K562 (cell line): ENCODE results near the gene AMT. TPM values are rescaled to one million over a fixed set of nuclear protein-coding genes. Genes with fewer than 3 reads are reported as not detected.

Experiments
- BRD4 ChIP-seq: fragments of 200-600 bp; sonication (generic); IDR thresholded peaks from 2 replicates; pipeline ENCODE4 v1.6.1; 2017; ENCODE audit warnings: inconsistent platforms
- CREB3L1 ChIP-seq: fragments of 450-650 bp; IDR thresholded peaks from 2 replicates; pipeline ENCODE4 v1.6.1; 2014; ENCODE audit warnings: low read depth, mild to moderate bottlenecking, moderate library complexity, borderline replicate concordance
- CREB5 ChIP-seq: fragments of 250-450 bp; sonication (Bioruptor Pico); IDR thresholded peaks from 2 replicates; pipeline ENCODE4 v1.5.0; 2020; ENCODE audit warnings: mild to moderate bottlenecking
- FOXM1 ChIP-seq, 2 experiments: fragments of 450-650 bp in 1 of 2; sonication (generic) in 1 of 2; formaldehyde crosslinking in 1 of 2; IDR thresholded peaks; 2 replicates each; pipeline versions ENCODE4 v1.6.1 to v1.9.0; 2017 to 2022; ENCODE audit warnings: low read depth in 2 of 2, mild to moderate bottlenecking in 2 of 2, missing genetic modification reagents in 1 of 2, moderate library complexity in 1 of 2
- HDAC1 ChIP-seq, 2 experiments: fragments of 450-650 bp; IDR thresholded peaks; 2 replicates each; pipeline ENCODE4 v1.6.1; 2016 to 2017; ENCODE audit warnings: inconsistent platforms in 1 of 2, mild to moderate bottlenecking in 1 of 2, moderate library complexity in 1 of 2
- MAZ ChIP-seq, 2 experiments: fragments of 450-650 bp in 1 of 2; sonication (generic) in 1 of 2; formaldehyde crosslinking; IDR thresholded peaks in 1 of 2; conservative IDR thresholded peaks in 1 of 2; 2 replicates each; pipeline versions ENCODE4 v1.4.0 to v1.5.0; 2020; ENCODE audit warnings: mild to moderate bottlenecking in 1 of 2, missing genetic modification reagents in 1 of 2
- MTA3 ChIP-seq: fragments of 450-650 bp; formaldehyde crosslinking; IDR thresholded peaks from 2 replicates; pipeline ENCODE4 v1.6.1; 2017; ENCODE audit warnings: mild to moderate bottlenecking, borderline replicate concordance
- MYC ChIP-seq, 2 experiments: fragments of 250-450 bp in 1 of 2; sonication (Bioruptor Pico) in 1 of 2; IDR thresholded peaks; 2 replicates each; pipeline versions ENCODE4 v1.5.1 to v1.6.1; 2012 to 2021; ENCODE audit warnings: low read depth in 2 of 2, borderline replicate concordance in 1 of 2, improper control_type of control experiment in 1 of 2, low read length in 1 of 2, mild to moderate bottlenecking in 1 of 2, moderate library complexity in 1 of 2
- NFE2 ChIP-seq: IDR thresholded peaks from 2 replicates; pipeline ENCODE4 v1.6.1; 2014; ENCODE audit warnings: antibody characterized with exemption, low read depth
- NFYB ChIP-seq: IDR thresholded peaks from 2 replicates; pipeline ENCODE4 v1.6.1; 2011; ENCODE audit warnings: mild to moderate bottlenecking, moderate library complexity; ENCODE audit not compliant: insufficient read length; ENCODE audit errors: extremely low read depth
- RCOR1 ChIP-seq, 2 experiments: IDR thresholded peaks; 2 replicates each; pipeline ENCODE4 v1.6.1; 2012; ENCODE audit warnings: low read depth in 2 of 2, low read length in 2 of 2, borderline replicate concordance in 1 of 2, improper control_type of control experiment in 1 of 2
- SRF ChIP-seq, 2 experiments: fragments of 250-450, 450-650 bp in 1 of 2; sonication (Bioruptor Pico) in 1 of 2; sonication (generic) in 1 of 2; formaldehyde crosslinking; IDR thresholded peaks; 2 replicates each; pipeline versions ENCODE4 v1.5.0 to v1.5.1; 2020 to 2022; ENCODE audit warnings: mild to moderate bottlenecking in 1 of 2, missing genetic modification reagents in 1 of 2
- THAP12 ChIP-seq: fragments of 250-450 bp; sonication (Bioruptor Pico); IDR thresholded peaks from 2 replicates; pipeline ENCODE4 v1.9.0; 2021; ENCODE audit warnings: mild to moderate bottlenecking, inconsistent platforms
- USF1 ChIP-seq: sonication (generic); formaldehyde crosslinking; IDR thresholded peaks from 2 replicates; pipeline ENCODE4 v1.9.0; 2022; ENCODE audit warnings: mild to moderate bottlenecking, missing genetic modification reagents
- ZNF174 ChIP-seq: fragments of 250-450 bp; sonication (Bioruptor Pico); IDR thresholded peaks from 2 replicates; pipeline ENCODE4 v1.4.0; 2020; ENCODE audit warnings: mild to moderate bottlenecking
- ZNF395 ChIP-seq: fragments of 200-800 bp; sonication (Bioruptor generic); IDR thresholded peaks from 2 replicates; pipeline ENCODE4 v1.6.1; 2017; ENCODE audit warnings: missing genetic modification characterization, missing compliant biosample characterization
- polyA plus RNA-seq, 8 experiments: library from polyadenylated mRNA; depleted of rRNA in 4 of 8; stranded (reverse) in 5 of 8; unstranded in 3 of 8; fragments of >200 nt; fragmentation: Nextera tagmentation in 2 of 8; fragmentation: Illumina TruSeq in 1 of 8; extraction: Ambion mirVana in 2 of 8; extraction: Trizol in 1 of 8; gene quantifications; 2 replicates each; pipeline versions ENCODE4 v1.2.1 to v1.2.3, GENCODE V29; 2011 to 2014; ENCODE audit warnings: inconsistent platforms in 1 of 8, missing spikeins in 1 of 8
- total RNA-seq, 7 experiments: library from RNA; depleted of rRNA in 6 of 7; stranded (reverse); fragments of >200 nt in 6 of 7; fragmentation: Illumina TruSeq in 2 of 7; extraction: Trizol in 2 of 7; gene quantifications; 2 replicates each; pipeline versions ENCODE4 v1.2.1 to v1.2.3, GENCODE V29; 2011 to 2021; ENCODE audit warnings: low replicate concordance in 1 of 7

Gene AMT
- total and polyA plus RNA-seq, 9 of the 15 experiments (the other 6 are each of a cell fraction or from before 2014, with no cell fraction given), result 0.14 to 2.1 (median 0.52) TPM

GRCh38 chr3:49411968-49412631 lies 10.2 kb downstream of the AMT start, which contains the start of the genes RHOA and TCTA (continued):
- TF ChIP-seq MTA3 (peak; percentile 98), MYC (IDR thresholded peaks at IDR 0.05; ENCODE audit: low read depth, low read length) (peak; percentile 72), MYC (CRISPR knock-in tag; IDR thresholded peaks at IDR 0.05; ENCODE audit: borderline replicate concordance, low read depth) (peak; percentile 46; the same call in 1 of the 2 replicates), NFE2 (no peak), CREB3L1 (peak; percentile 76; the same call in 1 of the 2 replicates), SRF (CRISPR knock-in tag; IDR thresholded peaks at IDR 0.05) (peak in 1 of 2 experiments; percentile 50; a peak in 1 of 4 replicates), FOXM1 (IDR thresholded peaks at IDR 0.05; ENCODE audit: low read depth) (no peak), FOXM1 (CRISPR knock-in tag; IDR thresholded peaks at IDR 0.05; ENCODE audit: low read depth) (peak; percentile 72; the same call in 1 of the 2 replicates), BRD4 (0 out of 2 replicates have a peak, but pooled peaks have one; percentile 27), NFYB (peak; percentile 70), ZNF174 (CRISPR knock-in tag) (no peak), ZNF395 (CRISPR knock-in tag) (peak; percentile 95; the same call in 1 of the 2 replicates), THAP12 (CRISPR knock-in tag) (peak; percentile 69; the same call in 1 of the 2 replicates), USF1 (CRISPR knock-in tag) (0 out of 2 replicates have a peak, but pooled peaks have one; percentile 4), MAZ (CRISPR knock-in tag; conservative IDR thresholded peaks at IDR 0.05 in 1 of 2, IDR thresholded peaks at IDR 0.05 in 1 of 2) (peak; percentile 45 to 86; a peak in 3 of 4 replicates), HDAC1 (IDR thresholded peaks at IDR 0.05) (peak in 1 of 2 experiments; percentile 90; a peak in 2 of 4 replicates), CREB5 (CRISPR knock-in tag) (no peak), RCOR1 (IDR thresholded peaks at IDR 0.05; ENCODE audit: borderline replicate concordance in 1 of 2, low read depth in 2 of 2, low read length in 2 of 2) (peak in 1 of 2 experiments; percentile 24; a peak in 1 of 4 replicates)
